HepG2 (cell line): ENCODE measurements around the gene SHROOM1. TPM values are rescaled to one million over a fixed set of nuclear protein-coding genes. Genes with fewer than 3 reads are reported as not detected.

ENCODE experiments used
- CBX5 ChIP-seq: sonication (generic); formaldehyde crosslinking; IDR thresholded peaks from 2 replicates; pipeline ENCODE4 v1.4.0; 2020; ENCODE audit warnings: missing genetic modification reagents, borderline replicate concordance
- GFI1 ChIP-seq: sonication (generic); formaldehyde crosslinking; IDR thresholded peaks from 2 replicates; pipeline ENCODE4 v1.5.0; 2020; ENCODE audit warnings: missing genetic modification reagents, mild to moderate bottlenecking, borderline replicate concordance
- HIVEP1 ChIP-seq: sonication (generic); formaldehyde crosslinking; IDR thresholded peaks from 2 replicates; pipeline ENCODE4 v1.4.0; 2020; ENCODE audit warnings: mild to moderate bottlenecking, missing genetic modification reagents
- HOXA9 ChIP-seq: sonication (generic); formaldehyde crosslinking; IDR thresholded peaks from 2 replicates; pipeline ENCODE4 v1.8.1; 2022; ENCODE audit warnings: missing genetic modification reagents, mild to moderate bottlenecking, moderate library complexity, borderline replicate concordance
- KDM2A ChIP-seq: sonication (generic); formaldehyde crosslinking; IDR thresholded peaks from 2 replicates; pipeline ENCODE4 v1.4.0; 2020; ENCODE audit warnings: low read depth, missing genetic modification reagents, borderline replicate concordance
- KLF12 ChIP-seq: sonication (generic); formaldehyde crosslinking; IDR thresholded peaks from 2 replicates; pipeline ENCODE4 v1.4.0; 2020; ENCODE audit warnings: missing genetic modification reagents, borderline replicate concordance
- MED8 ChIP-seq: sonication (generic); formaldehyde crosslinking; IDR thresholded peaks from 2 replicates; pipeline ENCODE4 v1.8.1; 2023; ENCODE audit warnings: mild to moderate bottlenecking, missing genetic modification reagents; ENCODE audit not compliant: insufficient replicate concordance
- NCOA1 ChIP-seq: sonication (generic); formaldehyde crosslinking; IDR thresholded peaks from 2 replicates; pipeline ENCODE4 v1.9.0; 2021; ENCODE audit warnings: missing genetic modification reagents
- NFATC3 ChIP-seq: sonication (generic); formaldehyde crosslinking; IDR thresholded peaks from 2 replicates; pipeline ENCODE4 v1.5.1; 2020; ENCODE audit warnings: mild to moderate bottlenecking, missing genetic modification reagents
- NFE2L2 ChIP-seq: fragments of 150-350 bp; IDR thresholded peaks from 2 replicates; pipeline ENCODE4 v1.6.1; 2014; ENCODE audit warnings: low read length
- POLR2AphosphoS5 ChIP-seq: IDR thresholded peaks from 2 replicates; pipeline ENCODE4 v1.6.1; 2012; ENCODE audit warnings: low read depth, low read length
- RXRA ChIP-seq: sonication (generic); formaldehyde crosslinking; IDR thresholded peaks from 2 replicates; pipeline ENCODE4 v1.5.1; 2020; ENCODE audit warnings: missing genetic modification reagents
- SIX1 ChIP-seq: sonication (generic); formaldehyde crosslinking; IDR thresholded peaks from 2 replicates; pipeline ENCODE4 v1.4.0; 2020; ENCODE audit warnings: missing genetic modification reagents, borderline replicate concordance
- SRY ChIP-seq: sonication (generic); formaldehyde crosslinking; IDR thresholded peaks from 2 replicates; pipeline ENCODE4 v1.8.0; 2022; ENCODE audit warnings: mild to moderate bottlenecking, missing genetic modification reagents
- ZBTB21 ChIP-seq: sonication (generic); formaldehyde crosslinking; IDR thresholded peaks from 2 replicates; pipeline ENCODE4 v1.4.0; 2020; ENCODE audit warnings: missing genetic modification reagents
- ZNF224 ChIP-seq: sonication (generic); formaldehyde crosslinking; IDR thresholded peaks from 2 replicates; pipeline ENCODE4 v1.5.0; 2020; ENCODE audit warnings: mild to moderate bottlenecking, missing genetic modification reagents
- polyA plus RNA-seq, 8 experiments: library from polyadenylated mRNA; depleted of rRNA in 3 of 8; stranded (reverse) in 7 of 8; unstranded in 1 of 8; fragments of >200 nt; fragmentation: Illumina TruSeq in 4 of 8; extraction: Trizol in 4 of 8; gene quantifications; 2 replicates each; pipeline versions ENCODE4 v1.2.1 to v1.2.3, GENCODE V29; 2011 to 2016; ENCODE audit warnings: low read depth in 4 of 8, missing spikeins in 1 of 8, mixed read lengths in 1 of 8; ENCODE audit not compliant: insufficient read depth in 1 of 8
- total RNA-seq, 5 experiments: library from RNA; depleted of rRNA; stranded (reverse); fragments of >200 nt; fragmentation: Illumina TruSeq; extraction: Trizol; gene quantifications; 2 replicates each; pipeline ENCODE4 v1.2.3, GENCODE V29; 2016; ENCODE audit warnings: low read depth in 1 of 5
- TF ChIP-seq, protein P1 (sequence below): sonication (generic); formaldehyde crosslinking; conservative IDR thresholded peaks from 2 replicates; pipeline ENCODE4 v1.4.0; 2020; ENCODE audit warnings: missing genetic modification reagents
- TF ChIP-seq, protein P2 (sequence below): sonication (generic); formaldehyde crosslinking; IDR thresholded peaks from 2 replicates; pipeline ENCODE4 v1.5.0; 2020; ENCODE audit warnings: missing genetic modification reagents, mild to moderate bottlenecking, borderline replicate concordance
- TF ChIP-seq, protein P3 (sequence below): sonication (generic); formaldehyde crosslinking; IDR thresholded peaks from 2 replicates; pipeline ENCODE4 v1.9.0; 2021; ENCODE audit warnings: missing genetic modification reagents, borderline replicate concordance
- TF ChIP-seq, protein P4 (sequence below): IDR thresholded peaks from 2 replicates; pipeline ENCODE4 v1.6.1; 2018; ENCODE audit warnings: missing genetic modification reagents
- TF ChIP-seq, protein P5 (sequence below): sonication (generic); formaldehyde crosslinking; IDR thresholded peaks from 2 replicates; pipeline ENCODE4 v1.5.0; 2020; ENCODE audit warnings: mild to moderate bottlenecking, missing genetic modification reagents

Gene SHROOM1
- total and polyA plus RNA-seq, 2 of the 13 experiments (the other 11 are each of a cell fraction or from before 2014, with no cell fraction given): 18.2 to 25.7 TPM

DNA sequence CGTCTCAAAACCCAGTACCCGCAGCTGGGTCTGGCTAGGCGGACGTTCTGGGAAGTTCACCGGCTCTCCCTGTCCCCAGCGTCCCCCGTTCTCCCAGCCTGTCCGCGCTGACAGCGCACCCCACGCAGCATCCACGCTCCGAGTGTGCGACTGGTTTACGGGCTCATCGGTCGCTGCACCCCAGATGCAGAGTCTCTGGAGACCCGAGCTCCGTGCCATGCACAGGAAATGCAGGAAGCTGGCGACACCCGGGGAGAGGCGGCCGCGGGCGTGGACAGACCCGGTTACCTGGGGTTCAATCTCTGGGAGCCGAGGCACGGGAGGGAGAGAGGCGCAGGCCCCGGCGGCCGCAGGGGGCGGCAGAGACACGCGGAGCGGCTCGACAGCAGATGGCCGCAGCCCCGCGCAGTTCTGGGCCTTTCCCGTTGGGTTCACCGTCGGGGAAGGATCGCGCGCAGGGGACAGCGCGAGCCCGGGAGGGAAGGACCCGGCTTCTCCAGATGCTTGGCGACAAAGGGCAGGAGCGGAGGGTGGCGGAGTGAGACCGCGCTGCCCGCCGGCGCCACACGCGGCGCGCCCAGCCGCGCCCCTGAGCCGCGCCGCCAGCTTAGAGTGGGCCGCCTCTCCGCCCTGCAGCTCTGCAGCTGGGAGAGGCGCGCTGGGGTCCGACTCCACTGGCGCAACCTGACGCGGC, 558 bp downstream of the SHROOM1 start (continued):
- TF ChIP-seq, protein P1, sequence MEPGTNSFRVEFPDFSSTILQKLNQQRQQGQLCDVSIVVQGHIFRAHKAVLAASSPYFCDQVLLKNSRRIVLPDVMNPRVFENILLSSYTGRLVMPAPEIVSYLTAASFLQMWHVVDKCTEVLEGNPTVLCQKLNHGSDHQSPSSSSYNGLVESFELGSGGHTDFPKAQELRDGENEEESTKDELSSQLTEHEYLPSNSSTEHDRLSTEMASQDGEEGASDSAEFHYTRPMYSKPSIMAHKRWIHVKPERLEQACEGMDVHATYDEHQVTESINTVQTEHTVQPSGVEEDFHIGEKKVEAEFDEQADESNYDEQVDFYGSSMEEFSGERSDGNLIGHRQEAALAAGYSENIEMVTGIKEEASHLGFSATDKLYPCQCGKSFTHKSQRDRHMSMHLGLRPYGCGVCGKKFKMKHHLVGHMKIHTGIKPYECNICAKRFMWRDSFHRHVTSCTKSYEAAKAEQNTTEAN (CRISPR knock-in tag): 0 out of 2 replicates have a peak, but pooled peaks have one; percentile 30
- TF ChIP-seq NFATC3 (CRISPR knock-in tag): no peak
- peak; percentile 81; the same call in 1 of the 2 replicates for TF ChIP-seq HOXA9 (CRISPR knock-in tag)
- no peak for TF ChIP-seq ZNF224 (CRISPR knock-in tag)
- no peak for TF ChIP-seq ZBTB21
- TF ChIP-seq, protein P2, sequence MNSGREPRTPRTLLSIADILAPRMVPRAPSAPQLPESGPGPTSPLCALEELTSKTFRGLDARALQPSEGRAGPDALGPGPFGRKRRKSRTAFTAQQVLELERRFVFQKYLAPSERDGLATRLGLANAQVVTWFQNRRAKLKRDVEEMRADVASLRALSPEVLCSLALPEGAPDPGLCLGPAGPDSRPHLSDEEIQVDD (CRISPR knock-in tag): no peak
- TF ChIP-seq NCOA1: no peak
- 0 out of 2 replicates have a peak, but pooled peaks have one; percentile 23 for TF ChIP-seq HIVEP1 (CRISPR knock-in tag)
- no peak for TF ChIP-seq NFE2L2
- TF ChIP-seq GFI1 (CRISPR knock-in tag): no peak; the same call in 1 of the 2 replicates
- TF ChIP-seq POLR2AphosphoS5: peak; percentile 41
- TF ChIP-seq RXRA: peak; percentile 64; the same call in 1 of the 2 replicates
- TF ChIP-seq, protein P3, sequence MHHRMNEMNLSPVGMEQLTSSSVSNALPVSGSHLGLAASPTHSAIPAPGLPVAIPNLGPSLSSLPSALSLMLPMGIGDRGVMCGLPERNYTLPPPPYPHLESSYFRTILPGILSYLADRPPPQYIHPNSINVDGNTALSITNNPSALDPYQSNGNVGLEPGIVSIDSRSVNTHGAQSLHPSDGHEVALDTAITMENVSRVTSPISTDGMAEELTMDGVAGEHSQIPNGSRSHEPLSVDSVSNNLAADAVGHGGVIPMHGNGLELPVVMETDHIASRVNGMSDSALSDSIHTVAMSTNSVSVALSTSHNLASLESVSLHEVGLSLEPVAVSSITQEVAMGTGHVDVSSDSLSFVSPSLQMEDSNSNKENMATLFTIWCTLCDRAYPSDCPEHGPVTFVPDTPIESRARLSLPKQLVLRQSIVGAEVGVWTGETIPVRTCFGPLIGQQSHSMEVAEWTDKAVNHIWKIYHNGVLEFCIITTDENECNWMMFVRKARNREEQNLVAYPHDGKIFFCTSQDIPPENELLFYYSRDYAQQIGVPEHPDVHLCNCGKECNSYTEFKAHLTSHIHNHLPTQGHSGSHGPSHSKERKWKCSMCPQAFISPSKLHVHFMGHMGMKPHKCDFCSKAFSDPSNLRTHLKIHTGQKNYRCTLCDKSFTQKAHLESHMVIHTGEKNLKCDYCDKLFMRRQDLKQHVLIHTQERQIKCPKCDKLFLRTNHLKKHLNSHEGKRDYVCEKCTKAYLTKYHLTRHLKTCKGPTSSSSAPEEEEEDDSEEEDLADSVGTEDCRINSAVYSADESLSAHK (CRISPR knock-in tag): no peak
- no peak for TF ChIP-seq SRY (CRISPR knock-in tag)
- no peak for TF ChIP-seq MED8 (CRISPR knock-in tag)
- TF ChIP-seq KLF12 (CRISPR knock-in tag): no peak
- TF ChIP-seq, protein P4, sequence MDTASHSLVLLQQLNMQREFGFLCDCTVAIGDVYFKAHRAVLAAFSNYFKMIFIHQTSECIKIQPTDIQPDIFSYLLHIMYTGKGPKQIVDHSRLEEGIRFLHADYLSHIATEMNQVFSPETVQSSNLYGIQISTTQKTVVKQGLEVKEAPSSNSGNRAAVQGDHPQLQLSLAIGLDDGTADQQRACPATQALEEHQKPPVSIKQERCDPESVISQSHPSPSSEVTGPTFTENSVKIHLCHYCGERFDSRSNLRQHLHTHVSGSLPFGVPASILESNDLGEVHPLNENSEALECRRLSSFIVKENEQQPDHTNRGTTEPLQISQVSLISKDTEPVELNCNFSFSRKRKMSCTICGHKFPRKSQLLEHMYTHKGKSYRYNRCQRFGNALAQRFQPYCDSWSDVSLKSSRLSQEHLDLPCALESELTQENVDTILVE (CRISPR knock-in tag): no peak
- TF ChIP-seq SIX1: no peak
- peak; percentile 82 for TF ChIP-seq KDM2A (CRISPR knock-in tag)
- TF ChIP-seq, protein P5, sequence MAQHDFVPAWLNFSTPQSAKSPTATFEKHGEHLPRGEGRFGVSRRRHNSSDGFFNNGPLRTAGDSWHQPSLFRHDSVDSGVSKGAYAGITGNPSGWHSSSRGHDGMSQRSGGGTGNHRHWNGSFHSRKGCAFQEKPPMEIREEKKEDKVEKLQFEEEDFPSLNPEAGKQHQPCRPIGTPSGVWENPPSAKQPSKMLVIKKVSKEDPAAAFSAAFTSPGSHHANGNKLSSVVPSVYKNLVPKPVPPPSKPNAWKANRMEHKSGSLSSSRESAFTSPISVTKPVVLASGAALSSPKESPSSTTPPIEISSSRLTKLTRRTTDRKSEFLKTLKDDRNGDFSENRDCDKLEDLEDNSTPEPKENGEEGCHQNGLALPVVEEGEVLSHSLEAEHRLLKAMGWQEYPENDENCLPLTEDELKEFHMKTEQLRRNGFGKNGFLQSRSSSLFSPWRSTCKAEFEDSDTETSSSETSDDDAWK: no peak
- TF ChIP-seq CBX5 (CRISPR knock-in tag): peak; percentile 51; the same call in 1 of the 2 replicates
